ENCODE data around the gene SHISA3.

SHISA3 gene

GRCh38 chr4:42416017-42416416 lies 18.7 kb downstream of the SHISA3 start:
- Histone ChIP-seq H3K27me3 (replicated peaks; ENCODE audit: insufficient read depth, low read length) (no peaks in the 10 kb centered on the region), H3K9me3 (replicated peaks; ENCODE audit: insufficient read depth, low read length) (no peaks in the 10 kb centered on the region), H3F3A (ENCODE audit: insufficient read depth, low read length) (no peaks in the 10 kb centered on the region)

GRCh38 chr4:42417550-42417949 lies 20.3 kb downstream of the SHISA3 start:
- 0 out of 2 replicates have a peak, but pooled peaks cover 3% of the 10 kb centered on the region for H3K36me3 ChIP-seq (replicated peaks; ENCODE audit: insufficient read depth, low read length)
- H3K4me3 ChIP-seq (ENCODE audit: low read length): no peak overlapping the region
- H2AFZ ChIP-seq (ENCODE audit: low read length): no peak overlapping the region
- no peaks in the 10 kb centered on the region for H3K79me2 ChIP-seq (ENCODE audit: low read length)
- DNase-seq: no peak
- H4K20me1 ChIP-seq (ENCODE audit: insufficient read depth, low read length): no peaks in the 10 kb centered on the region
- H3K27ac ChIP-seq (ENCODE audit: low read length): no peak overlapping the region
- TF ChIP-seq EZH2 (optimal IDR thresholded peaks at IDR 0.05; ENCODE audit: low read depth, low read length) (no peak), CTCF (IDR thresholded peaks at IDR 0.05; ENCODE audit: low read length) (no peak), EZH2phosphoT487 (IDR thresholded peaks at IDR 0.05; ENCODE audit: low read length) (no peak)
- no peak overlapping the region for H3K4me2 ChIP-seq (ENCODE audit: low read depth, low read length)
- no peak overlapping the region for H3K9ac ChIP-seq (ENCODE audit: low read length)
- H3K9me2 ChIP-seq (replicated peaks; ENCODE audit: insufficient read depth, low read length): no peaks in the 10 kb centered on the region
- no peaks in the 10 kb centered on the region for H3K27me3 ChIP-seq (replicated peaks; ENCODE audit: insufficient read depth, low read length)
- H3K9me3 ChIP-seq (replicated peaks; ENCODE audit: insufficient read depth, low read length): no peaks in the 10 kb centered on the region
- H3F3A ChIP-seq (ENCODE audit: insufficient read depth, low read length): no peaks in the 10 kb centered on the region
- H3K4me1 ChIP-seq (ENCODE audit: low read length): no peaks in the 10 kb centered on the region

More at GRCh38 chr4:42416017-42416416, 18.7 kb downstream of the SHISA3 start:
- Histone ChIP-seq H3K27ac (ENCODE audit: low read length) (no peak overlapping the region), H3K36me3 (replicated peaks; ENCODE audit: insufficient read depth, low read length) (0 out of 2 replicates have a peak, but pooled peaks cover 3% of the 10 kb centered on the region), H4K20me1 (ENCODE audit: insufficient read depth, low read length) (no peaks in the 10 kb centered on the region), H3K79me2 (ENCODE audit: low read length) (no peaks in the 10 kb centered on the region), H3K9ac (ENCODE audit: low read length) (no peak overlapping the region), H3K4me3 (ENCODE audit: low read length) (no peak overlapping the region), H2AFZ (ENCODE audit: low read length) (no peak overlapping the region), H3K4me1 (ENCODE audit: low read length) (no peaks in the 10 kb centered on the region), H3K4me2 (ENCODE audit: low read depth, low read length) (no peak overlapping the region), H3K9me2 (replicated peaks; ENCODE audit: insufficient read depth, low read length) (no peaks in the 10 kb centered on the region)
- TF ChIP-seq EZH2phosphoT487 (IDR thresholded peaks at IDR 0.05; ENCODE audit: low read length) (no peak), EZH2 (optimal IDR thresholded peaks at IDR 0.05; ENCODE audit: low read depth, low read length) (no peak), CTCF (IDR thresholded peaks at IDR 0.05; ENCODE audit: low read length) (no peak)
- no peak for DNase-seq

- no peaks in the 10 kb centered on the region for H3K9me3 ChIP-seq (replicated peaks; ENCODE audit: insufficient read depth, low read length)
- no peak overlapping the region for H2AFZ ChIP-seq (ENCODE audit: low read length)
- no peak overlapping the region for H3K4me2 ChIP-seq (ENCODE audit: low read depth, low read length)
- no peaks in the 10 kb centered on the region for H3K4me1 ChIP-seq (ENCODE audit: low read length)
- H3K36me3 ChIP-seq (replicated peaks; ENCODE audit: insufficient read depth, low read length): 0 out of 2 replicates have a peak, but pooled peaks cover 3% of the 10 kb centered on the region
- no peaks in the 10 kb centered on the region for H3F3A ChIP-seq (ENCODE audit: insufficient read depth, low read length)
- H3K9ac ChIP-seq (ENCODE audit: low read length): no peak overlapping the region
- H3K79me2 ChIP-seq (ENCODE audit: low read length): no peaks in the 10 kb centered on the region
- no peak for TF ChIP-seq EZH2 (optimal IDR thresholded peaks at IDR 0.05; ENCODE audit: low read depth, low read length)
- no peak for TF ChIP-seq EZH2phosphoT487 (IDR thresholded peaks at IDR 0.05; ENCODE audit: low read length)
- no peak for TF ChIP-seq CTCF (IDR thresholded peaks at IDR 0.05; ENCODE audit: low read length)
- no peak for DNase-seq
- no peaks in the 10 kb centered on the region for H4K20me1 ChIP-seq (ENCODE audit: insufficient read depth, low read length)
- no peak overlapping the region for H3K4me3 ChIP-seq (ENCODE audit: low read length)
- H3K27me3 ChIP-seq (replicated peaks; ENCODE audit: insufficient read depth, low read length): no peaks in the 10 kb centered on the region
- no peak overlapping the region for H3K27ac ChIP-seq (ENCODE audit: low read length)
- no peaks in the 10 kb centered on the region for H3K9me2 ChIP-seq (replicated peaks; ENCODE audit: insufficient read depth, low read length)
Measured at GRCh38 chr4:42420140-42420539, 22.9 kb downstream of the SHISA3 start.

Data from MM.1S (cell line).